KMS-11 (cell line): Measurements from ENCODE around the gene OR5AK2.

ENCODE experiments used
- H2AFZ ChIP-seq: fragments of 200-600 bp; sonication (generic); 2 replicates; pipeline ENCODE4 v1.6.1; 2016; ENCODE audit warnings: antibody characterized with exemption, mixed run types, low read depth
- H3K27ac ChIP-seq: fragments of 200-600 bp; sonication (generic); 2 replicates; pipeline ENCODE4 v1.6.1; 2016; ENCODE audit warnings: mild to moderate bottlenecking, mixed run types
- H3K27me3 ChIP-seq: fragments of 200-600 bp; sonication (generic); 2 replicates; pipeline ENCODE4 v1.6.1; 2017; ENCODE audit warnings: mild to moderate bottlenecking, low read depth, mixed run types, moderate library complexity; ENCODE audit not compliant: insufficient read depth
- H3K36me3 ChIP-seq: fragments of 200-600 bp; sonication (generic); 2 replicates; pipeline ENCODE4 v1.6.1; 2017; ENCODE audit warnings: mild to moderate bottlenecking, mixed run types; ENCODE audit not compliant: insufficient read depth
- H3K4me1 ChIP-seq: fragments of 200-600 bp; sonication (generic); 2 replicates; pipeline ENCODE4 v1.6.1; 2016; ENCODE audit warnings: mild to moderate bottlenecking, low read depth, mixed run types; ENCODE audit not compliant: poor library complexity, severe bottlenecking
- H3K4me2 ChIP-seq: fragments of 200-600 bp; sonication (generic); 2 replicates; pipeline ENCODE4 v1.7.0; 2016; ENCODE audit warnings: mild to moderate bottlenecking, mixed run types
- H3K4me3 ChIP-seq: fragments of 200-600 bp; sonication (generic); IDR thresholded peaks from 2 replicates; pipeline ENCODE4 v1.6.1; 2017; ENCODE audit warnings: low read depth, low read length, mixed read lengths; ENCODE audit not compliant: insufficient read depth
- H3K79me2 ChIP-seq: fragments of 200-600 bp; sonication (generic); 2 replicates; pipeline ENCODE4 v1.6.1; 2016; ENCODE audit warnings: low read depth, mixed run types; ENCODE audit not compliant: insufficient read depth
- H3K9ac ChIP-seq: fragments of 200-600 bp; sonication (generic); 2 replicates; pipeline ENCODE4 v1.6.1; 2016; ENCODE audit warnings: mild to moderate bottlenecking, mixed run types
- H4K20me1 ChIP-seq: fragments of 200-600 bp; sonication (generic); 2 replicates; pipeline ENCODE4 v1.6.1; 2016; ENCODE audit warnings: mild to moderate bottlenecking, mixed run types; ENCODE audit not compliant: insufficient read depth
- TF ChIP-seq, protein P1 (sequence below): fragments of 200-600 bp; sonication (generic); conservative IDR thresholded peaks from 2 replicates; pipeline ENCODE4 v1.6.1; 2017; ENCODE audit warnings: low read depth, mild to moderate bottlenecking, antibody characterized with exemption, low read length, moderate library complexity, mixed read lengths

OR5AK2 gene

DNA sequence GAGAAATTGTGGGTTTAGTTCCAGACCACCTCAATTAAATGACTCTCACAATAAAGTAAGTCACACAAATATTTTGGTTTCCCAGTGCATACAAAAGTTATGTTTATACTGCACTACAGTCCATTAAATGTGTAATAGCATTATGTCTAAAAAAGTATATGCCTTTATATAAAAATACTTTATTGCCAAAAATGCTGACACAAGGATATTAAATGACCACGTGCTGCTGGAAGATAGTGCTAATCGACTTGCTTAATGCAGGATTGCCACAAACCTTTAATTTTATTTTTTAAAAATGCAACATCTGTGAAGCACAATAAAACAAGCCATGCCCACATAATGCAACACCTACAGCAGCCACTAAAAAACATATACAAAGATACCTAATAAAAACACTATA, 27.0 kb downstream of the OR5AK2 start:
- TF ChIP-seq, protein P1, sequence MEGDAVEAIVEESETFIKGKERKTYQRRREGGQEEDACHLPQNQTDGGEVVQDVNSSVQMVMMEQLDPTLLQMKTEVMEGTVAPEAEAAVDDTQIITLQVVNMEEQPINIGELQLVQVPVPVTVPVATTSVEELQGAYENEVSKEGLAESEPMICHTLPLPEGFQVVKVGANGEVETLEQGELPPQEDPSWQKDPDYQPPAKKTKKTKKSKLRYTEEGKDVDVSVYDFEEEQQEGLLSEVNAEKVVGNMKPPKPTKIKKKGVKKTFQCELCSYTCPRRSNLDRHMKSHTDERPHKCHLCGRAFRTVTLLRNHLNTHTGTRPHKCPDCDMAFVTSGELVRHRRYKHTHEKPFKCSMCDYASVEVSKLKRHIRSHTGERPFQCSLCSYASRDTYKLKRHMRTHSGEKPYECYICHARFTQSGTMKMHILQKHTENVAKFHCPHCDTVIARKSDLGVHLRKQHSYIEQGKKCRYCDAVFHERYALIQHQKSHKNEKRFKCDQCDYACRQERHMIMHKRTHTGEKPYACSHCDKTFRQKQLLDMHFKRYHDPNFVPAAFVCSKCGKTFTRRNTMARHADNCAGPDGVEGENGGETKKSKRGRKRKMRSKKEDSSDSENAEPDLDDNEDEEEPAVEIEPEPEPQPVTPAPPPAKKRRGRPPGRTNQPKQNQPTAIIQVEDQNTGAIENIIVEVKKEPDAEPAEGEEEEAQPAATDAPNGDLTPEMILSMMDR = no peak
- Histone ChIP-seq H3K9ac (no peak overlapping the region), H3K4me3 (no peak overlapping the region), H3K79me2 (no peaks in the 10 kb centered on the region), H3K27ac (no peak overlapping the region), H3K4me2 (no peak overlapping the region), H3K4me1 (no peaks in the 10 kb centered on the region), H3K27me3 (no peaks in the 10 kb centered on the region), H2AFZ (no peak overlapping the region), H3K36me3 (no peaks in the 10 kb centered on the region), H4K20me1 (no peaks in the 10 kb centered on the region)

DNA sequence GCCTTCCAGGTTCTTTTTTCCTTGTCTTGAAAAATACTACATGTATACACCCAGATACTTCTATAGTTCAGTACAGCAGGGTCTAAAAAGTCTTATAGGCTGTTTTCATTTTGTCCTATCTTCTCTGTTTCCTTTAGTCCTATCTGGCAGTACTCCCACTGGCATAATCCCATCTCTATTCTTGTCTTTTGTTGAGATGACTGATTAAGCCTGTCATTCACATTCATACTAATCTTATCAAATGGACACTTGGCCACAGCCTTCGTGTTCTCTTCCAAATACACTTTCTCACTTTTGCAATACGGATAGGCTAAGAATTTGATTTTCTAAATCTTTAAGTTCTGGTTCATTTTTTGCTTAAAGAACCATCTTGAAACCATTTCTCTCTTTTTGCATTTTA, 42.8 kb downstream of the OR5AK2 start:
- Histone ChIP-seq H2AFZ (no peak overlapping the region), H3K27me3 (no peaks in the 10 kb centered on the region), H4K20me1 (no peaks in the 10 kb centered on the region), H3K4me1 (no peaks in the 10 kb centered on the region), H3K9ac (no peak overlapping the region), H3K27ac (no peak overlapping the region), H3K79me2 (no peaks in the 10 kb centered on the region), H3K36me3 (no peaks in the 10 kb centered on the region), H3K4me3 (no peak overlapping the region), H3K4me2 (no peak overlapping the region)
- TF ChIP-seq, protein P1 = no peak
